A549 (cell line): ENCODE measurements around the gene NID2.

ENCODE experiments used
- CEBPB ChIP-seq, 2 experiments: fragments of >200 bp in 1 of 2; sonication (Bioruptor Twin) in 1 of 2; formaldehyde crosslinking in 1 of 2; IDR thresholded peaks; 2 replicates each; pipeline ENCODE4 v1.6.1; 2012 to 2016
- CHD2 ChIP-seq: fragments of 150-350 bp; IDR thresholded peaks from 2 replicates; pipeline ENCODE4 v1.6.1; 2014; ENCODE audit warnings: low read length; ENCODE audit not compliant: partially characterized antibody
- EHMT2 ChIP-seq: fragments of 200-600 bp; sonication (generic); IDR thresholded peaks from 2 replicates; pipeline ENCODE4 v1.6.1; 2016; ENCODE audit warnings: antibody characterized with exemption, low read depth, mild to moderate bottlenecking, moderate library complexity
- POLR2A ChIP-seq: IDR thresholded peaks from 2 replicates; pipeline ENCODE4 v1.6.1; 2012; ENCODE audit warnings: mild to moderate bottlenecking, low read length
- POLR2AphosphoS2 ChIP-seq: conservative IDR thresholded peaks from 2 replicates; pipeline ENCODE4 v1.6.1; 2012; ENCODE audit warnings: low read length, improper control_type of control experiment, inconsistent platforms
- RCOR1 ChIP-seq: fragments of 150-350 bp; IDR thresholded peaks from 2 replicates; pipeline ENCODE4 v1.6.1; 2014; ENCODE audit warnings: antibody characterized with exemption, low read length, low read depth
- SMC3 ChIP-seq: fragments of >200 bp; sonication (Bioruptor Twin); formaldehyde crosslinking; IDR thresholded peaks from 3 replicates; pipeline ENCODE4 v1.6.1; 2018; ENCODE audit warnings: inconsistent platforms
- ZSCAN20 ChIP-seq: fragments of 250-450 bp; sonication (Bioruptor Pico); IDR thresholded peaks from 2 replicates; pipeline ENCODE4 v1.8.0; 2022; ENCODE audit warnings: mild to moderate bottlenecking, moderate library complexity
- TF ChIP-seq, protein P1 (sequence below): fragments of >200 bp; sonication (Bioruptor Twin); formaldehyde crosslinking; IDR thresholded peaks from 3 replicates; pipeline ENCODE4 v1.5.1; 2016
- TF ChIP-seq, protein P2 (sequence below): fragments of 200-600 bp; sonication (generic); IDR thresholded peaks from 2 replicates; pipeline ENCODE4 v1.6.1; 2016; ENCODE audit warnings: antibody characterized with exemption, mild to moderate bottlenecking, moderate library complexity
- TF ChIP-seq, protein P3 (sequence below): fragments of 250-450 bp; sonication (Bioruptor Pico); IDR thresholded peaks from 2 replicates; pipeline ENCODE4 v1.5.0; 2020; ENCODE audit warnings: low read depth, mild to moderate bottlenecking, moderate library complexity
- TF ChIP-seq, protein P4 (sequence below): fragments of 150-350 bp; IDR thresholded peaks from 2 replicates; pipeline ENCODE4 v1.6.1; 2014; ENCODE audit warnings: low read depth, mild to moderate bottlenecking, low read length

DNA sequence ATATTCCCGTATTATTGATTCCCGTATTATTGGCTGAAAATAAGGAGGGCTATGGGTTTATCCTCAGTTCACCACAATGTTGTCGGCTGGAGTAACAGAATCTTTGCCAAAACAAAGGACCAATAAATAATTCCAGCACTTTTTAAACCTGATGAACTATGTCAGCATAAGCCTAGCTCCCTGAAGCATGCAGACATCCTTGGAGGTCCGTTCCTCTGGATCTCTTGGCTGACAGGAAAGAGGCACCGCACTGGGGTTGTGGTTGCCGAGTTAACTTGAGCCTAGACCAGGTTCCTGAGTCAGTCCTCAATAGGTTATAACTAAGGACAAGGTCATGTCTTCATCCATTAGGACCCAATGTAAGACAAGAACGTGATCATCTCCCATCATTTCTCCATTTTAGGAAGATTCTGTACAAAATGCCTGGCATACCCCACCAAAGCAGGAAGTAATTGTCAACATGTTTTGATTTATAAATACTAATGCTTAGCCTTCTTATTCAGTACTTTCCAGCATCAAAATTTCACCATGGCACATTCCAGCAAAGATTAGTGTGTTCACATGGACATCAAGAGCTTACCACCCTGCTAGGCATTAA, 36.6 kb downstream of the NID2 start:
- TF ChIP-seq, protein P1, sequence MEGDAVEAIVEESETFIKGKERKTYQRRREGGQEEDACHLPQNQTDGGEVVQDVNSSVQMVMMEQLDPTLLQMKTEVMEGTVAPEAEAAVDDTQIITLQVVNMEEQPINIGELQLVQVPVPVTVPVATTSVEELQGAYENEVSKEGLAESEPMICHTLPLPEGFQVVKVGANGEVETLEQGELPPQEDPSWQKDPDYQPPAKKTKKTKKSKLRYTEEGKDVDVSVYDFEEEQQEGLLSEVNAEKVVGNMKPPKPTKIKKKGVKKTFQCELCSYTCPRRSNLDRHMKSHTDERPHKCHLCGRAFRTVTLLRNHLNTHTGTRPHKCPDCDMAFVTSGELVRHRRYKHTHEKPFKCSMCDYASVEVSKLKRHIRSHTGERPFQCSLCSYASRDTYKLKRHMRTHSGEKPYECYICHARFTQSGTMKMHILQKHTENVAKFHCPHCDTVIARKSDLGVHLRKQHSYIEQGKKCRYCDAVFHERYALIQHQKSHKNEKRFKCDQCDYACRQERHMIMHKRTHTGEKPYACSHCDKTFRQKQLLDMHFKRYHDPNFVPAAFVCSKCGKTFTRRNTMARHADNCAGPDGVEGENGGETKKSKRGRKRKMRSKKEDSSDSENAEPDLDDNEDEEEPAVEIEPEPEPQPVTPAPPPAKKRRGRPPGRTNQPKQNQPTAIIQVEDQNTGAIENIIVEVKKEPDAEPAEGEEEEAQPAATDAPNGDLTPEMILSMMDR: no peak
- TF ChIP-seq ZSCAN20 (CRISPR knock-in tag) (no peak), RCOR1 (no peak), POLR2A (no peak), EHMT2 (no peak), POLR2AphosphoS2 (no peak), CHD2 (no peak), CEBPB (IDR thresholded peaks at IDR 0.05) (no peak), SMC3 (no peak)
- TF ChIP-seq, protein P2, sequence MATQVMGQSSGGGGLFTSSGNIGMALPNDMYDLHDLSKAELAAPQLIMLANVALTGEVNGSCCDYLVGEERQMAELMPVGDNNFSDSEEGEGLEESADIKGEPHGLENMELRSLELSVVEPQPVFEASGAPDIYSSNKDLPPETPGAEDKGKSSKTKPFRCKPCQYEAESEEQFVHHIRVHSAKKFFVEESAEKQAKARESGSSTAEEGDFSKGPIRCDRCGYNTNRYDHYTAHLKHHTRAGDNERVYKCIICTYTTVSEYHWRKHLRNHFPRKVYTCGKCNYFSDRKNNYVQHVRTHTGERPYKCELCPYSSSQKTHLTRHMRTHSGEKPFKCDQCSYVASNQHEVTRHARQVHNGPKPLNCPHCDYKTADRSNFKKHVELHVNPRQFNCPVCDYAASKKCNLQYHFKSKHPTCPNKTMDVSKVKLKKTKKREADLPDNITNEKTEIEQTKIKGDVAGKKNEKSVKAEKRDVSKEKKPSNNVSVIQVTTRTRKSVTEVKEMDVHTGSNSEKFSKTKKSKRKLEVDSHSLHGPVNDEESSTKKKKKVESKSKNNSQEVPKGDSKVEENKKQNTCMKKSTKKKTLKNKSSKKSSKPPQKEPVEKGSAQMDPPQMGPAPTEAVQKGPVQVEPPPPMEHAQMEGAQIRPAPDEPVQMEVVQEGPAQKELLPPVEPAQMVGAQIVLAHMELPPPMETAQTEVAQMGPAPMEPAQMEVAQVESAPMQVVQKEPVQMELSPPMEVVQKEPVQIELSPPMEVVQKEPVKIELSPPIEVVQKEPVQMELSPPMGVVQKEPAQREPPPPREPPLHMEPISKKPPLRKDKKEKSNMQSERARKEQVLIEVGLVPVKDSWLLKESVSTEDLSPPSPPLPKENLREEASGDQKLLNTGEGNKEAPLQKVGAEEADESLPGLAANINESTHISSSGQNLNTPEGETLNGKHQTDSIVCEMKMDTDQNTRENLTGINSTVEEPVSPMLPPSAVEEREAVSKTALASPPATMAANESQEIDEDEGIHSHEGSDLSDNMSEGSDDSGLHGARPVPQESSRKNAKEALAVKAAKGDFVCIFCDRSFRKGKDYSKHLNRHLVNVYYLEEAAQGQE: no peak
- TF ChIP-seq, protein P3, sequence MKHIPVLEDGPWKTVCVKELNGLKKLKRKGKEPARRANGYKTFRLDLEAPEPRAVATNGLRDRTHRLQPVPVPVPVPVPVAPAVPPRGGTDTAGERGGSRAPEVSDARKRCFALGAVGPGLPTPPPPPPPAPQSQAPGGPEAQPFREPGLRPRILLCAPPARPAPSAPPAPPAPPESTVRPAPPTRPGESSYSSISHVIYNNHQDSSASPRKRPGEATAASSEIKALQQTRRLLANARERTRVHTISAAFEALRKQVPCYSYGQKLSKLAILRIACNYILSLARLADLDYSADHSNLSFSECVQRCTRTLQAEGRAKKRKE (CRISPR knock-in tag): no peak
- TF ChIP-seq, protein P4, sequence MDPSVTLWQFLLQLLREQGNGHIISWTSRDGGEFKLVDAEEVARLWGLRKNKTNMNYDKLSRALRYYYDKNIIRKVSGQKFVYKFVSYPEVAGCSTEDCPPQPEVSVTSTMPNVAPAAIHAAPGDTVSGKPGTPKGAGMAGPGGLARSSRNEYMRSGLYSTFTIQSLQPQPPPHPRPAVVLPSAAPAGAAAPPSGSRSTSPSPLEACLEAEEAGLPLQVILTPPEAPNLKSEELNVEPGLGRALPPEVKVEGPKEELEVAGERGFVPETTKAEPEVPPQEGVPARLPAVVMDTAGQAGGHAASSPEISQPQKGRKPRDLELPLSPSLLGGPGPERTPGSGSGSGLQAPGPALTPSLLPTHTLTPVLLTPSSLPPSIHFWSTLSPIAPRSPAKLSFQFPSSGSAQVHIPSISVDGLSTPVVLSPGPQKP: no peak
